Measurements from ENCODE around the gene CSRNP2.

Gene CSRNP2

DNA sequence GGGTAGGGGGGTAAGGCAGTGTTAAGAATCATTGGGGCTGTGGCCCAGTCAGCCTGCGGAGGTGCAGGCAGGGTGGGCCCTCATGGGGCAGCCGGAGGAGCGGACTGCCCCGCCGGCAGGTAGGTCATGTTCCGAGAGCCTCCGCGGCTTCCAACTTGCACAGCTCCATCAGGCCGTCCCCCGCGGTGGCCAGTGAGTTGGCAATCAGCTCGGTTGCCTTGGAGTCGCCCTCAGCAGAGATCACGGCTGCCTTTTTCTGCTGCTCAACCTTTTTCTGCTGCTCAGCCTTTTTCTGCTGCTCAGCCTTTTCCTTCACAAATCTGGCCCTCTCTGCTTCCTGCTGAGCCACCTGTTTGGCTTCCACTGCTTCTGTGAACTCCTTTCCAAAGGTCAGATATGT is 41.1 kb upstream of the CSRNP2 start:
- H3K4me3 ChIP-seq (ENCODE audit: low read depth, low read length): no peak overlapping the region
- TF ChIP-seq, protein P1, sequence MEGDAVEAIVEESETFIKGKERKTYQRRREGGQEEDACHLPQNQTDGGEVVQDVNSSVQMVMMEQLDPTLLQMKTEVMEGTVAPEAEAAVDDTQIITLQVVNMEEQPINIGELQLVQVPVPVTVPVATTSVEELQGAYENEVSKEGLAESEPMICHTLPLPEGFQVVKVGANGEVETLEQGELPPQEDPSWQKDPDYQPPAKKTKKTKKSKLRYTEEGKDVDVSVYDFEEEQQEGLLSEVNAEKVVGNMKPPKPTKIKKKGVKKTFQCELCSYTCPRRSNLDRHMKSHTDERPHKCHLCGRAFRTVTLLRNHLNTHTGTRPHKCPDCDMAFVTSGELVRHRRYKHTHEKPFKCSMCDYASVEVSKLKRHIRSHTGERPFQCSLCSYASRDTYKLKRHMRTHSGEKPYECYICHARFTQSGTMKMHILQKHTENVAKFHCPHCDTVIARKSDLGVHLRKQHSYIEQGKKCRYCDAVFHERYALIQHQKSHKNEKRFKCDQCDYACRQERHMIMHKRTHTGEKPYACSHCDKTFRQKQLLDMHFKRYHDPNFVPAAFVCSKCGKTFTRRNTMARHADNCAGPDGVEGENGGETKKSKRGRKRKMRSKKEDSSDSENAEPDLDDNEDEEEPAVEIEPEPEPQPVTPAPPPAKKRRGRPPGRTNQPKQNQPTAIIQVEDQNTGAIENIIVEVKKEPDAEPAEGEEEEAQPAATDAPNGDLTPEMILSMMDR (IDR thresholded peaks at IDR 0.05; ENCODE audit: borderline replicate concordance, insufficient read depth, low read depth, low read length): no peak

DNA sequence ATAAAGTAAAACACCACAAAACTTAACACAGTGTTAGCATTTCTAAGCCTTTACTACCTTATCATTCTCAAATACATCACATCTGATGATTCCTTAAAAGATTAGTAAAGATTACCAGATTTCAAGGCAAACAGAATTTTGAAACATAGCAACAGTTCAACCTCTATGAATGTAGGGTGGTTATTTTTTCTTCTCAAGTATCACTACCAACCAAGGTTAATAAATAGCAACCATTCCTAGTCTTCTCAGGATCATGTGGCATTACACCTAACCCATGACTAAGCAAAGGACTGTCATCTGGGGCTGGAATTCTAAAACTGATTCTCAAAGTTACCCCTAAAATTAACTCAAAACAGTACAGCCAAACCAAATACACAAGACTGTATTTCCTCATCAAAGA is 39.4 kb upstream of the CSRNP2 start:
- no peak overlapping the region for H3K4me3 ChIP-seq (ENCODE audit: low read depth, low read length)
- TF ChIP-seq, protein P1 (IDR thresholded peaks at IDR 0.05; ENCODE audit: borderline replicate concordance, insufficient read depth, low read depth, low read length): no peak

DNA sequence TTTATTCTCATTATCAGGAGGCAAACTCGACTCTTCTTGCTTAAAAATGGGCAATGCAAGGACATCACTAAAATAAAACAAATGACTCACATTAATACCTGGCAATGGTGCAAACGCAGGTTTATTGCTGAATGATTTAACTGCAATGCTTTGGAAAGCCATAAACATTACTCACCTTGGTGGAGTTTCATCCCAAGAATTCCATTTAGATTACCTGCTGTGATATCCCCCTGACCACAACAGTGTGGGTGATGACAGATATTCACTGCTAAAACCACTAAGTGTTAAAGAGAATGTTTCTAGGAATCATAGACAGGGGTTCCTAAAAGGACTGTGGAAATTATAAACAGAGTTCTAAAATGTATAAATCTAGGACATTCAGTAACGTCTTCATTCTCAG is 35.3 kb upstream of the CSRNP2 start:
- TF ChIP-seq, protein P1 (IDR thresholded peaks at IDR 0.05; ENCODE audit: borderline replicate concordance, insufficient read depth, low read depth, low read length): no peak
- no peak overlapping the region for H3K4me3 ChIP-seq (ENCODE audit: low read depth, low read length)

DNA sequence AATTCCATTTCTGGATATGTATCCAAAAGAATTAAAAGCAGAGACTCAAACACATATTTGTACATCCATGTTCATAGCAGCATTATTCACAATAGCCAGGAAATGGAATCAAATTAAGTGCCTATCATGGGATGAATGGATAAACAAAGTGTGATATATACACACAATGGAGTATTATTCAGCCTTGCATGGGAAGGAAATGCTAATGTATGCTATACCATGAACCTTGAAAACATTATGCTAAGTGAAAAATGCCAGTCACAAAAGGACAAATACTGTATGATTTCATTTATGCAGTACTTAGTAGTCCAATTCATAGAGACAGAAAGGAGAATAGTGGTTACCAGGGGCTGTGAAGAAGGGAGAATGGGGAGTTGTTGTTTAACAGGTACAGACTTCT is 32.1 kb upstream of the CSRNP2 start:
- no peak overlapping the region for H3K4me3 ChIP-seq (ENCODE audit: low read depth, low read length)
- TF ChIP-seq, protein P1 (IDR thresholded peaks at IDR 0.05; ENCODE audit: borderline replicate concordance, insufficient read depth, low read depth, low read length): no peak

DNA sequence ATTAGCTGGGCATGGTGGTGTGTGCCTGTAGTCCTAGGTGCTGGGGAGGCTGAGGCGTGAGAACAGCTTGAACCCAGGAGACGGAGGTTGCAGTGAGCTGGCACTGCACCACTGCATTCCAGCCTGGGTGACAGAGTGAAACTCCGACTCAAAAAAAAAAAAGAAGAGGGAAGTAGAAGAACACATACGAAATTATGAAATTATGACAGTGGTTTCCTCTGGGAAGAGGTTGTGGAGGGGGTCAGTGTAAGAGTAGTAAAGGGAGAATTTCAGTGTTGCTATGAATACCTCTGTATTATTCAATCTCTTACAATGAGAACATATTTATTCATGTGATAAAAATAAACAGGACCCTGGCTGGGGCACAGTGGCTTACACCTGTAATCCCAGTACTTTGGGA is 24.7 kb upstream of the CSRNP2 start:
- TF ChIP-seq, protein P1 (IDR thresholded peaks at IDR 0.05; ENCODE audit: borderline replicate concordance, insufficient read depth, low read depth, low read length): no peak
- H3K4me3 ChIP-seq (ENCODE audit: low read depth, low read length): no peak overlapping the region

DNA sequence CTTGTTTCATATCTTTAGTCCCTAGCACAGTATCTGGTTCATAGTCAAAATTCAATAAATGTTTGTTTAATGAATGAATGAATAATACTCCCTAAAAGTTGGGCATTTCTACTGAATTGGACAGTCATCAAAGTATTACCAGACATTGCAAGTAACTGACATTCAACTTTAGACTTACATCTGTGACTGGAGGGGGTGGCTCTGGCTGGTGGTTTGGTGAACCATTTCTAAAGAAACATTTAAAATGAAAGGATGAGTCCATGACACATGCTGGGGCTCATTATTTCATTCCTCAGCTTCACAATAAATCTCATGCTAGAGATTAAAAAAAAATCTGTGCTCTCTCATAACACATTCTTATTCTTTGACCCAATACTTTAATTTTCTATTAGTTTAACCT is 20.6 kb upstream of the CSRNP2 start:
- H3K4me3 ChIP-seq (ENCODE audit: low read depth, low read length): no peak overlapping the region
- TF ChIP-seq, protein P1 (IDR thresholded peaks at IDR 0.05; ENCODE audit: borderline replicate concordance, insufficient read depth, low read depth, low read length): no peak

DNA sequence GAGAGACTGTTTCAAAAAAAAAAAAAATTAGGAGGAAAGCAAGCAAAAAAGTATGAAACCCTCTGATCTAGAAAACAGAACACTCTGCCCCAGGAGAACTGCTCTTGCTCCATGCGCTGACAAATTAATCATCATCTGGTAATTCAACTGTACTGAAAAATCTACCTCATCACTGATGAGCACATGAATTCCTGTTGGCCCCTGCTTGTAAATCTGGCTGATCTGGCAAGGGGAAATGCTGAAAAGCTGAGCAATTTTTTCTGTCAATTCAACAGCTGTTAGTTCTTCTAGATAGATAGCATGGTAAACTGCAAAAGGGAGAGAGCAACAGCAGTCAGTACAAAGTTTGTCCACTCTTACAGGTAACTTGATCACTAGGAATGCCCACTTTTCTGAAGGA is 15.2 kb upstream of the CSRNP2 start:
- TF ChIP-seq, protein P1 (IDR thresholded peaks at IDR 0.05; ENCODE audit: borderline replicate concordance, insufficient read depth, low read depth, low read length): no peak

More for the DNA sequence above, 15.2 kb upstream of the CSRNP2 start:
- H3K4me3 ChIP-seq (ENCODE audit: low read depth, low read length): no peak overlapping the region
